GM19372 (cell line): ENCODE data around the gene MACC1.

Experiments
- ATAC-seq: cut with Tn5 transposase; IDR thresholded peaks from one replicate; pipeline ENCODE4 v1.9.1; 2021; ENCODE audit warnings: mild to moderate bottlenecking, low read depth, moderate library complexity; ENCODE audit not compliant: unreplicated experiment

Gene MACC1

GRCh38 chr7:20185988-20186387 lies 31.2 kb downstream of the MACC1 start:
- ATAC-seq = no peak

- ATAC-seq = no peak
These were observed 34.1 kb downstream of the MACC1 start for GRCh38 chr7:20183086-20183485.

- ATAC-seq = no peak
These were observed 40.5 kb downstream of the MACC1 start for GRCh38 chr7:20176578-20177242.

GRCh38 chr7:20173828-20174227 lies 43.4 kb downstream of the MACC1 start:
- ATAC-seq = no peak

GRCh38 chr7:20172736-20173334 lies 44.3 kb downstream of the MACC1 start:
- ATAC-seq = no peak

- ATAC-seq = no peak
These were observed 46.6 kb downstream of the MACC1 start for GRCh38 chr7:20170633-20171032.

GRCh38 chr7:20165146-20165510 lies 52.1 kb downstream of the MACC1 start:
- ATAC-seq = no peak

GRCh38 chr7:20164425-20165145 lies 52.6 kb downstream of the MACC1 start:
- no peak for ATAC-seq

GRCh38 chr7:20162665-20163064 lies 54.5 kb downstream of the MACC1 start:
- no peak for ATAC-seq

GRCh38 chr7:20159226-20159747 lies 57.9 kb downstream of the MACC1 start:
- ATAC-seq = no peak

- ATAC-seq = peak; percentile 72
These were observed 58.5 kb downstream of the MACC1 start for GRCh38 chr7:20158684-20159083.

GRCh38 chr7:20157456-20157855 lies 59.7 kb downstream of the MACC1 start:
- ATAC-seq = no peak

GRCh38 chr7:20153999-20154398 lies 63.2 kb downstream of the MACC1 start:
- no peak for ATAC-seq

- ATAC-seq = no peak
These were observed 63.6 kb downstream of the MACC1 start for GRCh38 chr7:20153567-20153966.

- ATAC-seq = no peak
These were observed 64.7 kb downstream of the MACC1 start for GRCh38 chr7:20152511-20152910.

GRCh38 chr7:20151708-20152456 lies 65.3 kb downstream of the MACC1 start:
- no peak for ATAC-seq

GRCh38 chr7:20146451-20146850 lies 70.7 kb downstream of the MACC1 start:
- no peak for ATAC-seq

GRCh38 chr7:20144801-20145200 lies 72.4 kb downstream of the MACC1 start:
- ATAC-seq = no peak

- no peak for ATAC-seq
These were observed 75.5 kb downstream of the MACC1 start for GRCh38 chr7:20141666-20142065.

- ATAC-seq = no peak
These were observed 76.2 kb downstream of the MACC1 start for GRCh38 chr7:20141002-20141345.
